Hepatocyte (in vitro differentiated cells): ENCODE results near the gene CLEC2B. TPM values are rescaled to one million over a fixed set of nuclear protein-coding genes. Genes with fewer than 3 reads are reported as not detected.

Experiments
- DNase-seq: peaks from one replicate; pipeline ENCODE4 v3.0.0-alpha.2; 2016; ENCODE audit warnings: low spot score
- H2AFZ ChIP-seq: fragments of 200-600 bp; sonication (generic); 2 replicates; pipeline ENCODE4 v1.6.0; 2016; ENCODE audit warnings: antibody characterized with exemption, mild to moderate bottlenecking
- H3K27ac ChIP-seq: fragments of 200-600 bp; sonication (generic); 2 replicates; pipeline ENCODE4 v1.5.1; 2016; ENCODE audit warnings: mild to moderate bottlenecking
- H3K27me3 ChIP-seq: fragments of 200-600 bp; sonication (generic); 2 replicates; pipeline ENCODE4 v1.6.1; 2016
- H3K36me3 ChIP-seq: fragments of 200-600 bp; sonication (generic); replicated peaks from 2 replicates; pipeline ENCODE4 v1.5.1; 2016; ENCODE audit warnings: low read depth; ENCODE audit not compliant: insufficient read depth
- H3K4me1 ChIP-seq: fragments of 200-600 bp; sonication (generic); 2 replicates; pipeline ENCODE4 v1.5.1; 2016; ENCODE audit warnings: mild to moderate bottlenecking, moderate library complexity; ENCODE audit not compliant: insufficient read depth
- H3K4me2 ChIP-seq: fragments of 200-600 bp; sonication (generic); 2 replicates; pipeline ENCODE4 v1.6.0; 2016
- H3K4me3 ChIP-seq: fragments of 200-600 bp; sonication (generic); 2 replicates; pipeline ENCODE4 v1.5.1; 2016; ENCODE audit warnings: mild to moderate bottlenecking
- H3K79me2 ChIP-seq: fragments of 200-600 bp; sonication (generic); 2 replicates; pipeline ENCODE4 v1.6.0; 2017; ENCODE audit warnings: mild to moderate bottlenecking
- H3K9me2 ChIP-seq: fragments of 200-600 bp; sonication (generic); replicated peaks from 2 replicates; pipeline ENCODE4 v1.6.0; 2017; ENCODE audit warnings: mild to moderate bottlenecking; ENCODE audit not compliant: insufficient read depth
- H3K9me3 ChIP-seq: fragments of 200-600 bp; sonication (generic); 2 replicates; pipeline ENCODE4 v1.5.1; 2016; ENCODE audit warnings: low read depth, mild to moderate bottlenecking
- H4K20me1 ChIP-seq: fragments of 200-600 bp; sonication (generic); 2 replicates; pipeline ENCODE4 v1.6.0; 2016; ENCODE audit warnings: mild to moderate bottlenecking; ENCODE audit not compliant: insufficient read depth, poor library complexity, severe bottlenecking
- EZH2 ChIP-seq: fragments of 200-600 bp; sonication (generic); IDR thresholded peaks from 2 replicates; pipeline ENCODE4 v1.6.1; 2016; ENCODE audit warnings: antibody characterized with exemption, mild to moderate bottlenecking, borderline replicate concordance
- EZH2phosphoT487 ChIP-seq: fragments of 200-600 bp; sonication (generic); IDR thresholded peaks from one replicate; pipeline ENCODE4 v1.6.1; 2018; ENCODE audit warnings: antibody characterized with exemption, mild to moderate bottlenecking, low read depth, moderate library complexity; ENCODE audit not compliant: unreplicated experiment, severe bottlenecking
- WGBS: methylation state at CpG from one replicate; pipeline ENCODE4 v1.1.6; 2016; ENCODE audit warnings: low lambda C conversion rate; ENCODE audit errors: missing lambda C conversion rate; 5-methylcytosine and 5-hydroxymethylcytosine counted together
- polyA plus RNA-seq: library from polyadenylated mRNA; unstranded; fragments of >200 nt; fragmentation: Nextera tagmentation; extraction: Ambion mirVana; gene quantifications from 2 replicates; pipeline ENCODE4 v1.2.1, GENCODE V29; 2016
- total RNA-seq: library from RNA; depleted of rRNA; stranded (reverse); fragments of >200 nt; gene quantifications from 2 replicates; pipeline ENCODE4 v1.2.3, GENCODE V29; 2014
- TF ChIP-seq, protein P1 (sequence below): fragments of 200-600 bp; sonication (generic); IDR thresholded peaks from 2 replicates; pipeline ENCODE4 v1.5.1; 2016; ENCODE audit warnings: antibody characterized with exemption, mild to moderate bottlenecking; ENCODE audit not compliant: poor library complexity

The CLEC2B gene
- total and polyA plus RNA-seq, 2 experiments from 2014 or later: 4.9 to 5.7 TPM

DNA sequence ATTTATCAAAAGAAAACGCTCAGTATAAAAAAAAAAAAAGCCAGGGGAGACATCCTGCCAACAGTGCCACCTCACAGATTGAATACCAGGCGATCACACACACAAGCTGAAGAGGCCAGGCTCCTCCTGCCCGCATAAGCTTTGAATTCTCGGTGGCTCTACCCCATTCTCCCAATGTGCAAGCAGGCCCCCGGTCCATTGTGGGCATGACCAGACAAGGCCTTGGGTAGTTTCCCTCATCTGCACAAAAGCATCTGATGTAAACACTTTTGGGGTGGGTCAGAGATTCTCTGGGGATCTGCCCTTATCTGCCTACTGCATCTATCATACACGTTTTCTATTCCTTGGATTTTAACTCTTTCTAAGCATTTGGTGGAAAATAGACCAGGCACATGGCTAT is 28.4 kb upstream of the CLEC2B start:
- no peaks in the 10 kb centered on the region for H3K36me3 ChIP-seq
- H2AFZ ChIP-seq: no peak overlapping the region
- H3K9me2 ChIP-seq: no peaks in the 10 kb centered on the region
- no peaks in the 10 kb centered on the region for H3K9me3 ChIP-seq
- H3K27me3 ChIP-seq: no peaks in the 10 kb centered on the region
- H3K4me2 ChIP-seq: no peak overlapping the region
- WGBS: 84% methylated on average over 6 of the region's 6 CpGs
- H3K4me1 ChIP-seq: peaks cover 19% of the 10 kb centered on the region
- DNase-seq: no peak
- H3K27ac ChIP-seq: no peak overlapping the region
- no peaks in the 10 kb centered on the region for H3K79me2 ChIP-seq
- TF ChIP-seq EZH2phosphoT487: no peak
- TF ChIP-seq EZH2: no peak
- TF ChIP-seq, protein P1, sequence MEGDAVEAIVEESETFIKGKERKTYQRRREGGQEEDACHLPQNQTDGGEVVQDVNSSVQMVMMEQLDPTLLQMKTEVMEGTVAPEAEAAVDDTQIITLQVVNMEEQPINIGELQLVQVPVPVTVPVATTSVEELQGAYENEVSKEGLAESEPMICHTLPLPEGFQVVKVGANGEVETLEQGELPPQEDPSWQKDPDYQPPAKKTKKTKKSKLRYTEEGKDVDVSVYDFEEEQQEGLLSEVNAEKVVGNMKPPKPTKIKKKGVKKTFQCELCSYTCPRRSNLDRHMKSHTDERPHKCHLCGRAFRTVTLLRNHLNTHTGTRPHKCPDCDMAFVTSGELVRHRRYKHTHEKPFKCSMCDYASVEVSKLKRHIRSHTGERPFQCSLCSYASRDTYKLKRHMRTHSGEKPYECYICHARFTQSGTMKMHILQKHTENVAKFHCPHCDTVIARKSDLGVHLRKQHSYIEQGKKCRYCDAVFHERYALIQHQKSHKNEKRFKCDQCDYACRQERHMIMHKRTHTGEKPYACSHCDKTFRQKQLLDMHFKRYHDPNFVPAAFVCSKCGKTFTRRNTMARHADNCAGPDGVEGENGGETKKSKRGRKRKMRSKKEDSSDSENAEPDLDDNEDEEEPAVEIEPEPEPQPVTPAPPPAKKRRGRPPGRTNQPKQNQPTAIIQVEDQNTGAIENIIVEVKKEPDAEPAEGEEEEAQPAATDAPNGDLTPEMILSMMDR: no peak
- no peak overlapping the region for H3K4me3 ChIP-seq
- H4K20me1 ChIP-seq: no peaks in the 10 kb centered on the region

DNA sequence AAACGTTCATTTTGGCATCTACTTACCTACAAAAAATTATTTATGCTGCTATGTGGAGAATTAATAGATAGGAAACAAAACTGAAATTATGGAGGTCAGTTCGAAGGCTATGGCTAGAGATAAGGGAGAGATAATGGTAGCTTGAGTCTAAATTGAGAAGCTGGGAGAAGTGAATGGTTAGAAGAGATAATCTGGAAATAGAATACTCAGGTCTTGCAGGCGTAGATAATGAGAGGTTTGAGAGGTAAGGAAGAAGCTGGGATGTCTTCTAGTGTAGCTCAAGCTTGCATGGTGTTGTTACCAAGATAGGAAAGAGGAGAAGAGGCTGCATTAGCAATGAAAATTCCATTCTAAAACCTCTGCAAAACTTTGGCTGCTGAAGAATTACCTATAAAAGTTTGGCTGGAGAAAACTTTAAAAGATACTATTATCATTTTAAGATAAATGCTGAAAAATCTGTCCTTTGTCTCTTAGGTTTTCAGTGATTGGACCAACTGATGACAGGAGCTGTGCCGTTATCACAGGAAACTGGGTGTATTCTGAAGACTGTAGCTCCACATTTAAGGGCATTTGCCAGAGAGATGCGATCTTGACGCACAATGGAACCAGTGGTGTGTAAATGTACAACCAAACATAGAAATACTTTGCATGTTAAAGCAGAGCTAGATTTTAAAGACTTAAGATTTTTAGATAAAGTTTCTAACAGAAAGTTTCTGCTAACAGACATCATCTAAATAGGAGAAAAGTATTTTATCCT is 26.2 kb upstream of the CLEC2B start:
- Histone ChIP-seq H3K4me3 (no peak overlapping the region), H3K9me2 (no peaks in the 10 kb centered on the region), H3K36me3 (no peaks in the 10 kb centered on the region), H3K4me1 (no peaks in the 10 kb centered on the region), H2AFZ (no peak overlapping the region), H3K4me2 (no peak overlapping the region), H3K9me3 (no peaks in the 10 kb centered on the region), H4K20me1 (no peaks in the 10 kb centered on the region), H3K79me2 (no peaks in the 10 kb centered on the region), H3K27me3 (no peaks in the 10 kb centered on the region), H3K27ac (no peak overlapping the region)
- WGBS: 74% methylated on average over 6 of the region's 6 CpGs
- no peak for DNase-seq
- TF ChIP-seq EZH2phosphoT487 (no peak), EZH2 (no peak)
- TF ChIP-seq, protein P1: no peak

DNA sequence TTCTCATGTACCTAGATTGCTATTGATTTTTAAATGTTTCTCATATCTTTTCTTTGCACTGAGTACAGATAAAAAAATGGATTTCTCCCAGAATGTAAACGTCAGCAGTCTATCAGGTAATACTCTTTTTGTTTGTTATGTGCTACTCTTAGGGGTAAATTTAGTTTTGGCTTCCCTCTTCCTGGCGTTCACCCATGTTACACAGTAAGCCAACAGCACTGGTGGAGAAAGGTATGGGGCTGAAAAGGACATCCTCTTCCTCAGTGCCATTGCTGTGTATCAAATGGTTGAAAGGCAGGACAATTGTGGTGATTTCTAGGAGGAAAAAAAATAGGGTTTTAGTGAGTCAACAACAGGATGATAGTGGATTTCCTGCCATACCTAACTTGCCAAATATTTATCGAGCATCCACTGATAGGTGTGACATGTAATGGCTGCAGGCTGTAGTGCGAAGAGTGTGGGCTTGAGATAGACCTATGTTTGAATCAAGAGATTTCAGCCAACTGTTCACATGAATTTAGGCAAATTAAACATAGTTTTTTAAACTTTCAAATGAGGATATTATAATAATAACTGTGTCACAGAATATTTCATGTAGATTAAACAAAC is 19.6 kb upstream of the CLEC2B start:
- Histone ChIP-seq H3K9me2 (no peaks in the 10 kb centered on the region), H3K9me3 (no peaks in the 10 kb centered on the region), H3K27me3 (no peaks in the 10 kb centered on the region), H3K4me1 (no peaks in the 10 kb centered on the region), H3K4me2 (no peak overlapping the region), H3K79me2 (no peaks in the 10 kb centered on the region), H4K20me1 (no peaks in the 10 kb centered on the region), H3K4me3 (no peak overlapping the region), H3K36me3 (no peaks in the 10 kb centered on the region), H2AFZ (no peak overlapping the region), H3K27ac (no peak overlapping the region)
- TF ChIP-seq EZH2 (no peak), EZH2phosphoT487 (no peak)
- TF ChIP-seq, protein P1: no peak
- no peak for DNase-seq
- 64% methylated on average over 4 of the region's 4 CpGs for WGBS
